HCT116 (cell line): ENCODE data around the gene TXNL1. TPM values are rescaled to one million over a fixed set of nuclear protein-coding genes. Genes with fewer than 3 reads are reported as not detected.

Experiments
- ATAC-seq: fragments of 200-7000 bp; cut with Tn5 transposase; 2 replicates; pipeline ENCODE4 v1.9.1; 2020; ENCODE audit warnings: mild to moderate bottlenecking, moderate library complexity
- BruUV-seq: library from RNA; stranded (reverse); fragments of 400-500 nt; replicated peaks from 2 replicates; lab custom pipeline; 2021; lab: Mats Ljungman, UMichigan
- CTCF ChIA-PET: fragments of 300-600 bp; sonication (Branson Sonifier 250); formaldehyde crosslinking; loops from one replicate; lab custom pipeline; 2021; ENCODE audit warnings: antibody characterized with exemption; lab: Charles Lee
- POLR2A ChIA-PET: fragments of 300-600, 350-600 bp; sonication (Branson Sonifier 250); formaldehyde crosslinking; loops from one replicate; lab custom pipeline; 2021; ENCODE audit warnings: antibody characterized with exemption; lab: Charles Lee
- RAD21 ChIA-PET, 2 experiments: fragments of 300-600 bp; sonication (Branson Sonifier 250); formaldehyde crosslinking; loops; one replicate each; lab custom pipeline; 2023; ENCODE audit warnings: low total read pairs in 2 of 2; ENCODE audit not compliant: uncharacterized antibody in 2 of 2, unreplicated experiment in 2 of 2, low non-redundant PET in 1 of 2; lab: Charles Lee
- DNase-seq: peaks from one replicate; pipeline ENCODE4 v3.0.0-alpha.2; 2010; ENCODE audit warnings: low read depth, low spot score
- H2AFZ ChIP-seq: fragments of 200-600 bp; shearing (Covaris generic), sonication (generic); 2 replicates; pipeline ENCODE4 v1.6.1; 2017; ENCODE audit warnings: low read depth, mixed run types, mixed read lengths, antibody characterized with exemption, low read length; ENCODE audit not compliant: poor library complexity, severe bottlenecking
- H3K27ac ChIP-seq: 2 replicates; pipeline ENCODE4 v1.5.1; 2012; ENCODE audit warnings: low read depth, low read length
- H3K27me3 ChIP-seq: fragments of 200-600 bp; sonication (generic); 2 replicates; pipeline ENCODE4 v1.6.1; 2016; ENCODE audit warnings: mixed run types, low read length, mixed read lengths; ENCODE audit not compliant: insufficient read depth
- H3K36me3 ChIP-seq, 2 experiments: fragments of 200-500 bp in 1 of 2; fragments of 200-600 bp in 1 of 2; sonication (Bioruptor generic) in 1 of 2; sonication (generic) in 1 of 2; 2 replicates each; pipeline versions ENCODE4 v1.5.1 to v1.6.1; 2014 to 2016; ENCODE audit warnings: low read length in 2 of 2, inconsistent platforms in 1 of 2, mixed read lengths in 1 of 2, mixed run types in 1 of 2; ENCODE audit not compliant: insufficient read depth in 2 of 2, control insufficient read depth in 1 of 2
- H3K4me1 ChIP-seq, 2 experiments: fragments of 200-600 bp in 1 of 2; sonication (generic) in 1 of 2; 2 replicates each; pipeline versions ENCODE4 v1.5.1 to v1.6.1; 2012 to 2017; ENCODE audit warnings: low read length in 2 of 2, inconsistent platforms in 1 of 2, mild to moderate bottlenecking in 1 of 2, mixed read lengths in 1 of 2, mixed run types in 1 of 2, moderate library complexity in 1 of 2; ENCODE audit not compliant: insufficient read depth in 2 of 2, control insufficient read depth in 1 of 2
- H3K4me2 ChIP-seq: fragments of 200-600 bp; sonication (generic); 2 replicates; pipeline ENCODE4 v1.6.1; 2017; ENCODE audit warnings: mixed run types, low read length, mixed read lengths
- H3K4me3 ChIP-seq, 2 experiments: fragments of 200-600 bp in 1 of 2; sonication (generic) in 1 of 2; replicated peaks in 1 of 2; 2 replicates each; pipeline ENCODE4 v1.5.1; 2011 to 2016; ENCODE audit warnings: low read length in 2 of 2, control low read depth in 1 of 2, low read depth in 1 of 2, mild to moderate bottlenecking in 1 of 2, mixed read lengths in 1 of 2, mixed run types in 1 of 2
- H3K79me2 ChIP-seq: fragments of 200-600 bp; sonication (generic); 2 replicates; pipeline ENCODE4 v1.6.1; 2017; ENCODE audit warnings: mild to moderate bottlenecking, mixed run types, low read length, moderate library complexity, mixed read lengths; ENCODE audit not compliant: insufficient read depth
- H3K9ac ChIP-seq: fragments of 200-600 bp; sonication (generic); 2 replicates; pipeline ENCODE4 v1.6.1; 2016; ENCODE audit warnings: low read length, mixed read lengths
- H3K9me2 ChIP-seq: fragments of 200-600 bp; sonication (generic), shearing (Covaris generic); 2 replicates; pipeline ENCODE4 v1.6.1; 2017; ENCODE audit warnings: mixed run types, mild to moderate bottlenecking, moderate library complexity; ENCODE audit not compliant: insufficient read depth
- H3K9me3 ChIP-seq, 2 experiments: fragments of 200-500 bp in 1 of 2; fragments of 200-600 bp in 1 of 2; sonication (Bioruptor generic) in 1 of 2; sonication (generic) in 1 of 2; 2 replicates each; pipeline ENCODE4 v1.6.1; 2014 to 2017; ENCODE audit warnings: low read length in 2 of 2, mixed read lengths in 2 of 2, inconsistent platforms in 1 of 2, low read depth in 1 of 2, mild to moderate bottlenecking in 1 of 2, mixed run types in 1 of 2, moderate library complexity in 1 of 2; ENCODE audit not compliant: control insufficient read depth in 1 of 2, insufficient read depth in 1 of 2
- H4K20me1 ChIP-seq: fragments of 200-600 bp; sonication (generic), shearing (Covaris generic); 2 replicates; pipeline ENCODE4 v1.6.1; 2017; ENCODE audit warnings: mixed run types, mild to moderate bottlenecking, moderate library complexity; ENCODE audit not compliant: insufficient read depth
- ATF3 ChIP-seq: IDR thresholded peaks from 2 replicates; pipeline ENCODE4 v1.6.1; 2012
- ELF1 ChIP-seq: IDR thresholded peaks from 2 replicates; pipeline ENCODE4 v1.6.1; 2012; ENCODE audit warnings: low read depth, borderline replicate concordance
- EZH2 ChIP-seq: fragments of 200-600 bp; sonication (generic); IDR thresholded peaks from 2 replicates; pipeline ENCODE4 v1.6.1; 2017; ENCODE audit warnings: antibody characterized with exemption, mixed run types
- EZH2phosphoT487 ChIP-seq: fragments of 200-600 bp; IDR thresholded peaks from 2 replicates; pipeline ENCODE4 v1.6.1; 2018; ENCODE audit warnings: antibody characterized with exemption, borderline replicate concordance
- POLR2A ChIP-seq: IDR thresholded peaks from 2 replicates; pipeline ENCODE4 v1.7.0; 2011; ENCODE audit warnings: borderline replicate concordance; ENCODE audit not compliant: insufficient read depth, insufficient read length; ENCODE audit errors: extremely low read depth
- REST ChIP-seq: IDR thresholded peaks from 2 replicates; pipeline ENCODE4 v1.6.1; 2012; ENCODE audit warnings: low read depth
- SIN3A ChIP-seq: IDR thresholded peaks from 2 replicates; pipeline ENCODE4 v1.6.1; 2012; ENCODE audit warnings: low read depth
- SP1 ChIP-seq: IDR thresholded peaks from 2 replicates; pipeline ENCODE4 v1.6.1; 2012; ENCODE audit warnings: low read depth
- ZFX ChIP-seq: fragments of 450-650 bp; IDR thresholded peaks from 2 replicates; pipeline ENCODE4 v1.6.1; 2017
- intact Hi-C: fragments of 100-400 bp; cut with micrococcal nuclease; formaldehyde crosslinking; loops from 2 replicates; pipeline ENCODE4 v1.10.0; 2022
- total RNA-seq: library from RNA; stranded (reverse); gene quantifications from one replicate; pipeline ENCODE4 v1.2.1, GENCODE V29; 2021; ENCODE audit not compliant: unreplicated experiment

The TXNL1 gene
- total RNA-seq, 1 experiment from 2014 or later: 86.5 TPM

GRCh38 chr18:56593906-56594305 lies 44.5 kb downstream of the TXNL1 start:
- no peak overlapping the region for H3K4me2 ChIP-seq
- H3K27me3 ChIP-seq: no peaks in the 10 kb centered on the region
- TF ChIP-seq EZH2: no peak
- no peak for TF ChIP-seq SIN3A
- TF ChIP-seq POLR2A: no peak
- TF ChIP-seq ATF3: no peak
- no peak for TF ChIP-seq REST
- TF ChIP-seq ZFX: no peak
- TF ChIP-seq ELF1: no peak
- TF ChIP-seq EZH2phosphoT487: no peak
- no peak for TF ChIP-seq SP1
- no peaks in the 10 kb centered on the region for H3K9me3 ChIP-seq
- no peaks in the 10 kb centered on the region for H3K9me2 ChIP-seq
- peaks cover 0 to 5% of the 10 kb centered on the region in 2 experiments; a peak in 1 of 4 replicates for H3K4me1 ChIP-seq
- ChIA-PET POLR2A (no interaction called here), CTCF (no interaction called here), RAD21 (no interaction called here)
- intact Hi-C loops: no loop called here
- H3K36me3 ChIP-seq: no peaks in the 10 kb centered on the region
- ATAC-seq (peak; percentile 61), DNase-seq (no peak)
- H4K20me1 ChIP-seq: 0 out of 2 replicates have a peak, but pooled peaks cover 3% of the 10 kb centered on the region
- no peak overlapping the region for H3K4me3 ChIP-seq
- no peak overlapping the region for H3K9ac ChIP-seq
- no peaks in the 10 kb centered on the region for H3K79me2 ChIP-seq
- BruUV-seq: no TSS peak
- H3K27ac ChIP-seq: no peak overlapping the region
- H2AFZ ChIP-seq: no peak overlapping the region
